ENCODE measurements around the gene ZNF764.

GRCh38 chr16:30530163-30531037, 27.8 kb downstream of the ZNF764 start:
- TF ChIP-seq CTCF (IDR thresholded peaks at IDR 0.05 in 2 of 3, conservative IDR thresholded peaks at IDR 0.05 in 1 of 3; ENCODE audit: borderline replicate concordance in 1 of 3, insufficient read depth in 1 of 3, low read depth in 2 of 3, low read length in 2 of 3) (no peak), MAX (IDR thresholded peaks at IDR 0.05) (no peak), RAD21 (IDR thresholded peaks at IDR 0.05; ENCODE audit: low read depth) (no peak), YY1 (IDR thresholded peaks at IDR 0.05; ENCODE audit: extremely low read depth, insufficient replicate concordance, low read depth, low read length) (no peak), POLR2A (IDR thresholded peaks at IDR 0.05; ENCODE audit: borderline replicate concordance, extremely low read depth, insufficient read depth, insufficient read length) (no peak), SP1 (IDR thresholded peaks at IDR 0.05; ENCODE audit: low read depth) (no peak), EZH2 (IDR thresholded peaks at IDR 0.05) (no peak), TCF7L2 (IDR thresholded peaks at IDR 0.05; ENCODE audit: borderline replicate concordance, extremely low read depth, insufficient read depth, insufficient read length) (no peak)
- TF ChIP-seq, protein P1, sequence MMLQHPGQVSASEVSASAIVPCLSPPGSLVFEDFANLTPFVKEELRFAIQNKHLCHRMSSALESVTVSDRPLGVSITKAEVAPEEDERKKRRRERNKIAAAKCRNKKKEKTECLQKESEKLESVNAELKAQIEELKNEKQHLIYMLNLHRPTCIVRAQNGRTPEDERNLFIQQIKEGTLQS (IDR thresholded peaks at IDR 0.05): no peak

Data from HCT116 (cell line).